Caco-2 (cell line): ENCODE results near the gene ADGRD1. TPM values are rescaled to one million over a fixed set of nuclear protein-coding genes. Genes with fewer than 3 reads are reported as not detected.

Experiments
- BruUV-seq: library from RNA; stranded (reverse); fragments of 400-500 nt; replicated peaks from 2 replicates; lab custom pipeline; 2021; lab: Mats Ljungman, UMichigan
- CTCF ChIA-PET: fragments of 300-600 bp; sonication (Branson Sonifier 250); formaldehyde crosslinking; loops from one replicate; lab custom pipeline; 2022; ENCODE audit warnings: antibody characterized with exemption; lab: Charles Lee
- POLR2A ChIA-PET: fragments of 300-600 bp; sonication (Branson Sonifier 250); formaldehyde crosslinking; loops from one replicate; lab custom pipeline; 2022; ENCODE audit warnings: antibody characterized with exemption; lab: Charles Lee
- DNase-seq, 2 experiments: peaks; one replicate each; pipeline versions ENCODE4 v3.0.0 to v3.0.0-alpha.2; 2020 to 2022
- H3K27me3 ChIP-seq: replicated peaks from 2 replicates; pipeline ENCODE4 v1.6.0; 2011; ENCODE audit warnings: low read length; ENCODE audit not compliant: control insufficient read depth, insufficient read depth
- H3K36me3 ChIP-seq: 2 replicates; pipeline ENCODE4 v1.5.1; 2011; ENCODE audit warnings: low read length; ENCODE audit not compliant: control insufficient read depth, insufficient read depth
- H3K4me1 ChIP-seq: fragments of 250-450 bp; sonication (Bioruptor Pico); 2 replicates; pipeline ENCODE4 v1.5.1; 2020; ENCODE audit warnings: mild to moderate bottlenecking
- H3K4me3 ChIP-seq: 2 replicates; pipeline ENCODE4 v1.5.1; 2011; ENCODE audit warnings: low read depth, mild to moderate bottlenecking, control low read depth, low read length
- H3K9me3 ChIP-seq: fragments of 250-450 bp; sonication (Bioruptor Pico); 2 replicates; pipeline ENCODE4 v1.5.1; 2020; ENCODE audit warnings: mild to moderate bottlenecking, moderate library complexity
- H3K27ac Mint-ChIP-seq: one replicate; pipeline ENCODE4 v1.8.0; 2022; ENCODE audit warnings: mixed read lengths; ENCODE audit not compliant: unreplicated experiment
- H3K27me3 Mint-ChIP-seq: one replicate; pipeline ENCODE4 v1.8.0; 2022; ENCODE audit warnings: mixed read lengths; ENCODE audit not compliant: insufficient read depth, unreplicated experiment
- H3K36me3 Mint-ChIP-seq: one replicate; pipeline ENCODE4 v1.8.0; 2022; ENCODE audit warnings: mild to moderate bottlenecking, mixed read lengths; ENCODE audit not compliant: insufficient read depth, unreplicated experiment
- H3K4me1 Mint-ChIP-seq: one replicate; pipeline ENCODE4 v1.8.0; 2022; ENCODE audit warnings: low read depth, mixed read lengths; ENCODE audit not compliant: unreplicated experiment
- H3K4me3 Mint-ChIP-seq: one replicate; pipeline ENCODE4 v1.8.0; 2022; ENCODE audit warnings: mild to moderate bottlenecking, moderate library complexity, mixed read lengths; ENCODE audit not compliant: unreplicated experiment
- H3K9me3 Mint-ChIP-seq: one replicate; pipeline ENCODE4 v1.8.0; 2022; ENCODE audit warnings: mixed read lengths; ENCODE audit not compliant: unreplicated experiment
- intact Hi-C: fragments of 100-400 bp; cut with micrococcal nuclease; formaldehyde crosslinking; loops from one replicate; pipeline ENCODE4 v1.10.0; 2022; ENCODE audit not compliant: unreplicated experiment
- total RNA-seq: library from RNA; stranded (reverse); gene quantifications from 2 replicates; pipeline ENCODE4 v1.2.3, GENCODE V29; 2022
- TF ChIP-seq, protein P1 (sequence below), 2 experiments: fragments of 200-600 bp in 1 of 2; IDR thresholded peaks; 1 replicate in 1 of 2; 2 replicates in 1 of 2; pipeline versions ENCODE4 v1.5.1 to v1.8.0; 2011 to 2022; ENCODE audit warnings: antibody characterized with exemption in 1 of 2, control low read depth in 1 of 2, inconsistent platforms in 1 of 2, low read depth in 1 of 2, low read length in 1 of 2, mild to moderate bottlenecking in 1 of 2, moderate library complexity in 1 of 2; ENCODE audit not compliant: insufficient read depth in 1 of 2, severe bottlenecking in 1 of 2, unreplicated experiment in 1 of 2

ADGRD1 gene
- total RNA-seq, 1 experiment from 2014 or later: 3.6 TPM

DNA sequence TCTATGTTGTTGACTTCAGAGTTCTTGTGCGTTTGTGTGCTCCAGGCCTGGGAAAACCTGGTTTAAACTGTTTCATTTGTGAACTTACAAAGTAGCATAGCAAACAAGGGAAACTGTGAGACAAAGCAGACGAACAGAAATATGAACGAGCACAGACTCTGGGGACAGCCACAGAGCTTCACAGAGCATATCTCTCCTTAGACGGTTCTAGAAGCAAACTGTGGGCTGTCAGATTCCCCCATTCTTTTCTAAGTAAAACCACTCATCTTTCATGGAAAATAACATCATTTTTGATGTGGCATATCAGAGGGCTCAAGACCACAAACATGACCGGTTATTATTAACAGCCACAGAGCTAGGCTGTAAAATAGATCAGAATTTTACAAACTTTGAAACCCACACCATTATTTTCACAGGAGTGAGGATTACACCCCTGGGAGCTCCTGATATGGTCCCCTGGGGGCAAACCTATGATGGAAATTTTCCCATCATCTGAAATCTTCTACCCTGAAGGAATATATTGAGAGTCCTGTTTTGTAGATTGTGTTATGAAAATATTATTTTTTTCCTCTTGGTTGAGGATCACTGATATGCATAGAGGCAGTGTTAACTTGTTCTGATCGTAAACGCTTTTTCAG is 102.0 kb downstream of the ADGRD1 start:
- H3K27ac Mint-ChIP-seq: no peak overlapping the region
- H3K4me3 ChIP-seq: no peak overlapping the region
- intact Hi-C loops: no loop called here
- H3K4me3 Mint-ChIP-seq: no peak overlapping the region
- TF ChIP-seq, protein P1, sequence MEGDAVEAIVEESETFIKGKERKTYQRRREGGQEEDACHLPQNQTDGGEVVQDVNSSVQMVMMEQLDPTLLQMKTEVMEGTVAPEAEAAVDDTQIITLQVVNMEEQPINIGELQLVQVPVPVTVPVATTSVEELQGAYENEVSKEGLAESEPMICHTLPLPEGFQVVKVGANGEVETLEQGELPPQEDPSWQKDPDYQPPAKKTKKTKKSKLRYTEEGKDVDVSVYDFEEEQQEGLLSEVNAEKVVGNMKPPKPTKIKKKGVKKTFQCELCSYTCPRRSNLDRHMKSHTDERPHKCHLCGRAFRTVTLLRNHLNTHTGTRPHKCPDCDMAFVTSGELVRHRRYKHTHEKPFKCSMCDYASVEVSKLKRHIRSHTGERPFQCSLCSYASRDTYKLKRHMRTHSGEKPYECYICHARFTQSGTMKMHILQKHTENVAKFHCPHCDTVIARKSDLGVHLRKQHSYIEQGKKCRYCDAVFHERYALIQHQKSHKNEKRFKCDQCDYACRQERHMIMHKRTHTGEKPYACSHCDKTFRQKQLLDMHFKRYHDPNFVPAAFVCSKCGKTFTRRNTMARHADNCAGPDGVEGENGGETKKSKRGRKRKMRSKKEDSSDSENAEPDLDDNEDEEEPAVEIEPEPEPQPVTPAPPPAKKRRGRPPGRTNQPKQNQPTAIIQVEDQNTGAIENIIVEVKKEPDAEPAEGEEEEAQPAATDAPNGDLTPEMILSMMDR (IDR thresholded peaks at IDR 0.05; ENCODE audit: insufficient read depth in 1 of 2, low read depth in 1 of 2, low read length in 1 of 2, severe bottlenecking in 1 of 2, unreplicated experiment in 1 of 2): no peak
- no peaks in the 10 kb centered on the region for H3K9me3 Mint-ChIP-seq
- no peak for DNase-seq
- BruUV-seq: no TSS peak
- POLR2A ChIA-PET: no interaction called here
- no peaks in the 10 kb centered on the region for H3K4me1 Mint-ChIP-seq
- no peaks in the 10 kb centered on the region for H3K36me3 Mint-ChIP-seq
- peaks cover 20% of the 10 kb centered on the region for H3K27me3 Mint-ChIP-seq
- H3K9me3 ChIP-seq: no peaks in the 10 kb centered on the region
- CTCF ChIA-PET: no interaction called here
- H3K4me1 ChIP-seq: no peaks in the 10 kb centered on the region
- no peaks in the 10 kb centered on the region for H3K36me3 ChIP-seq
- no peaks in the 10 kb centered on the region for H3K27me3 ChIP-seq

DNA sequence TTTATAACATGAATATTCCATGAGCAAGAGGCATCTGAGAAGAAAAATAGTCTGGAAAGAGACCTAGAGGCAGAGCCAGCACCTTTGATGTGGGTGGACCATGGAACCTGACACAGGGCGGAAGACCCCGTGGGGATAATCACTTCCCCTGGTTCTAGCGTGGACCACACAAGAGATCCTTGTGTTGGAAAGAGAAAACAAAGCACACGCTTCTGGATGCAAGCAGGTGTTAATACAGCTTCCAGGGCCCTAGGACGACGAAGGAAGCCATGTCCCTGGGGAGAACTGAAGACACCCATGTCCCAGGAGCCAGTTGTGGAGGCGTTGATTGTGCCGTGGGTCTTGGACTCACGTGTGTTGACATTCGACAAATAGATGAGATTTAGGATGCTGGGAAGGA is 102.9 kb downstream of the ADGRD1 start:
- intact Hi-C loops: no loop called here
- DNase-seq: no peak
- Histone ChIP-seq H3K4me1 (no peaks in the 10 kb centered on the region), H3K9me3 (no peaks in the 10 kb centered on the region), H3K4me3 (no peak overlapping the region), H3K27me3 (no peaks in the 10 kb centered on the region), H3K36me3 (no peaks in the 10 kb centered on the region)
- CTCF ChIA-PET: no interaction called here
- Mint-ChIP-seq H3K9me3 (no peaks in the 10 kb centered on the region), H3K4me1 (no peaks in the 10 kb centered on the region), H3K4me3 (no peak overlapping the region), H3K27me3 (peaks cover 20% of the 10 kb centered on the region), H3K36me3 (no peaks in the 10 kb centered on the region), H3K27ac (no peak overlapping the region)
- TF ChIP-seq, protein P1 (IDR thresholded peaks at IDR 0.05; ENCODE audit: insufficient read depth in 1 of 2, low read depth in 1 of 2, low read length in 1 of 2, severe bottlenecking in 1 of 2, unreplicated experiment in 1 of 2): no peak
- no TSS peak for BruUV-seq
- POLR2A ChIA-PET: no interaction called here

DNA sequence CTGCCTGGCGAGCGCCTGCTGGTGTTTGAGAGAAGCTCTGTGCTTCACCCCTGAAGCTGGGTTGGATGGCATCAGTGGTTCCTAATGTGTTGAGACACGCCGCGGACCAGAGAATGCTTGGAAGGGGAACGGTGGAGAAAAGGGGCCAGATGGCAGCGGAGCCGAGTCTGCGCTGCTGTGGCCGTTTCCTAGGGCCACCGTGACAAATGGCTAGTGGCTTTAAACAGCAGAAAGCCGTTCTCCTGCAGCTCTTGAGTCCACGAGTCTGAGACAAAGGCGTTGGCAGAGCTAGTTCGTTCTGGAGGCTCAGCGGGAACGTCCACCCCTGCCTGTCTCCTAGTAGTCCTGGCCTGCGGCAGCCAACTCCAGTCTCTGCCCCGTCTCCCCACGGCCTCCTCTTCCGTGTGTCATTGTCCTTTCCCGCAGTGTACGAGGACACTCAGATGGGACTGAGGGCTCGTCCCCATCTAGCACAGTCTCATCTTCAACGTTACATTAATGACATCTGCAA is 103.6 kb downstream of the ADGRD1 start:
- TF ChIP-seq, protein P1 (IDR thresholded peaks at IDR 0.05; ENCODE audit: insufficient read depth in 1 of 2, low read depth in 1 of 2, low read length in 1 of 2, severe bottlenecking in 1 of 2, unreplicated experiment in 1 of 2): no peak
- no peaks in the 10 kb centered on the region for H3K36me3 ChIP-seq
- H3K4me3 Mint-ChIP-seq: no peak overlapping the region
- H3K9me3 ChIP-seq: no peaks in the 10 kb centered on the region
- POLR2A ChIA-PET: no interaction called here
- peak in 1 of 2 experiments; percentile 23 for DNase-seq
- CTCF ChIA-PET: no interaction called here
- no peak overlapping the region for H3K4me3 ChIP-seq
- H3K27me3 ChIP-seq: no peaks in the 10 kb centered on the region
- H3K9me3 Mint-ChIP-seq: no peaks in the 10 kb centered on the region
- H3K27ac Mint-ChIP-seq: no peak overlapping the region
- no peaks in the 10 kb centered on the region for H3K4me1 ChIP-seq
- no peaks in the 10 kb centered on the region for H3K36me3 Mint-ChIP-seq
- intact Hi-C loops: no loop called here
- H3K4me1 Mint-ChIP-seq: no peaks in the 10 kb centered on the region
- no TSS peak for BruUV-seq
- peaks cover 20% of the 10 kb centered on the region for H3K27me3 Mint-ChIP-seq
